HG03558 (cell line): Measurements from ENCODE around the gene ARL8A.
"Not testable (repeated sequence)": the region's sequence is repeated elsewhere in the genome, so short reads cannot be mapped to it uniquely, and the experiment has no call there.

Experiments used
- ATAC-seq: cut with Tn5 transposase; IDR thresholded peaks from one replicate; pipeline ENCODE4 v1.9.1; 2021; ENCODE audit warnings: moderate number of reproducible peaks; ENCODE audit not compliant: unreplicated experiment; ENCODE audit errors: extremely low read depth

Gene ARL8A

GRCh38 chr1:202123336-202123813 lies 21.2 kb downstream of the ARL8A start:
- ATAC-seq, result no peak

- ATAC-seq, result no peak
Measured at GRCh38 chr1:202122639-202123335, 21.8 kb downstream of the ARL8A start, which contains the start of gene GPR37L1. Gene GPR37L1, plus strand, starts transcription at chr1:202122917. Its CDS starts 47 bp downstream, at chr1:202122964.

- no peak for ATAC-seq
Measured at GRCh38 chr1:202121006-202121405, 23.5 kb downstream of the ARL8A start.

- no peak for ATAC-seq
Measured at GRCh38 chr1:202117898-202118371, 26.6 kb downstream of the ARL8A start.

- no peak for ATAC-seq
Measured at GRCh38 chr1:202116287-202116686, 28.2 kb downstream of the ARL8A start.

- no peak for ATAC-seq
Measured at GRCh38 chr1:202113690-202114300, 30.7 kb downstream of the ARL8A start.

- ATAC-seq, result no peak
Measured at GRCh38 chr1:202112859-202113689, 31.5 kb downstream of the ARL8A start.

- ATAC-seq, result not testable (repeated sequence)
Measured at GRCh38 chr1:202111589-202111988, 32.9 kb downstream of the ARL8A start.

GRCh38 chr1:202110977-202111376 lies 33.6 kb downstream of the ARL8A start:
- ATAC-seq, result no peak

GRCh38 chr1:202107801-202108731 lies 36.5 kb downstream of the ARL8A start:
- ATAC-seq, result no peak

- no peak for ATAC-seq
Measured at GRCh38 chr1:202107321-202107761, 37.2 kb downstream of the ARL8A start.

GRCh38 chr1:202106340-202107254 lies 37.9 kb downstream of the ARL8A start:
- no peak for ATAC-seq

GRCh38 chr1:202105571-202106339 lies 38.8 kb downstream of the ARL8A start:
- no peak for ATAC-seq

GRCh38 chr1:202104073-202104472 lies 40.5 kb downstream of the ARL8A start:
- ATAC-seq, result no peak

GRCh38 chr1:202101184-202101583 lies 43.4 kb downstream of the ARL8A start:
- ATAC-seq, result no peak

- no peak for ATAC-seq
Measured at GRCh38 chr1:202093858-202094257, 50.7 kb downstream of the ARL8A start.

GRCh38 chr1:202090994-202091393 lies 53.5 kb downstream of the ARL8A start:
- no peak for ATAC-seq

- no peak for ATAC-seq
Measured at GRCh38 chr1:202088206-202088605, 56.3 kb downstream of the ARL8A start.
